HEK293 (cell line): ENCODE measurements around the gene PKNOX2.
A peak's percentile ranks its signal among the peaks of the same experiment; 100 is the strongest.

Source experiments
- CTCF ChIA-PET: fragments of 350-600 bp; formaldehyde crosslinking; extraction: SDS; loops from one replicate; lab custom pipeline; 2021; ENCODE audit warnings: antibody characterized with exemption; lab: Yijun Ruan, JAX
- POLR2A ChIA-PET: fragments of 300-600 bp; formaldehyde crosslinking; extraction: SDS; loops from one replicate; lab custom pipeline; 2020; ENCODE audit warnings: antibody characterized with exemption, inconsistent platforms; lab: Yijun Ruan, JAX
- H3K27ac ChIP-seq: fragments of 200-500 bp; sonication (Bioruptor generic); 2 replicates; pipeline ENCODE4 v1.5.1; 2014; ENCODE audit warnings: low read depth, low read length, control low read depth, inconsistent platforms; ENCODE audit errors: extremely low read depth
- H3K36me3 ChIP-seq, 2 experiments: fragments of 200-500 bp in 1 of 2; sonication (Bioruptor generic) in 1 of 2; 1 replicate in 1 of 2; 2 replicates in 1 of 2; pipeline ENCODE4 v1.5.1; 2014 to 2017; ENCODE audit warnings: inconsistent platforms in 2 of 2, low read length in 2 of 2; ENCODE audit not compliant: control insufficient read depth in 2 of 2, insufficient read depth in 1 of 2
- H3K4me1 ChIP-seq: fragments of 200-500 bp; sonication (Bioruptor generic); 2 replicates; pipeline ENCODE4 v1.5.1; 2014; ENCODE audit warnings: mild to moderate bottlenecking, low read length, inconsistent platforms; ENCODE audit not compliant: control insufficient read depth, insufficient read depth
- H3K4me3 ChIP-seq: 2 replicates; pipeline ENCODE4 v1.5.1; 2011; ENCODE audit warnings: low read depth, mild to moderate bottlenecking, control low read depth, low read length, moderate library complexity
- H3K9me3 ChIP-seq: fragments of 200-500 bp; sonication (Bioruptor generic); 2 replicates; pipeline ENCODE4 v1.5.1; 2014; ENCODE audit warnings: low read depth, low read length, inconsistent platforms; ENCODE audit not compliant: control insufficient read depth, insufficient read depth
- GLIS1 ChIP-seq: fragments of 450-650 bp; formaldehyde crosslinking; IDR thresholded peaks from 2 replicates; pipeline ENCODE4 v1.5.1; 2016; ENCODE audit warnings: missing biosample characterization, missing genetic modification characterization
- GLIS2 ChIP-seq: fragments of 450-650 bp; formaldehyde crosslinking; IDR thresholded peaks from 2 replicates; pipeline ENCODE4 v1.5.1; 2016; ENCODE audit warnings: missing biosample characterization, missing genetic modification characterization
- PRDM10 ChIP-seq: fragments of 450-650 bp; formaldehyde crosslinking; IDR thresholded peaks from 2 replicates; pipeline ENCODE4 v1.5.1; 2016; ENCODE audit warnings: missing biosample characterization, missing genetic modification characterization
- ZBTB7A ChIP-seq: fragments of 450-650 bp; formaldehyde crosslinking; IDR thresholded peaks from 2 replicates; pipeline ENCODE4 v1.5.1; 2016; ENCODE audit warnings: low read depth, missing biosample characterization, missing genetic modification characterization
- ZNF121 ChIP-seq: fragments of 450-650 bp; formaldehyde crosslinking; IDR thresholded peaks from 2 replicates; pipeline ENCODE4 v1.5.1; 2016; ENCODE audit warnings: missing biosample characterization, missing genetic modification characterization
- ZNF132 ChIP-seq: fragments of 450-650 bp; formaldehyde crosslinking; IDR thresholded peaks from 2 replicates; pipeline ENCODE4 v1.5.1; 2017; ENCODE audit warnings: missing biosample characterization, missing genetic modification characterization, borderline replicate concordance
- ZNF16 ChIP-seq: fragments of 450-650 bp; formaldehyde crosslinking; IDR thresholded peaks from 2 replicates; pipeline ENCODE4 v1.5.1; 2016; ENCODE audit warnings: low read depth, missing biosample characterization, missing genetic modification characterization
- ZNF169 ChIP-seq: fragments of 450-650 bp; formaldehyde crosslinking; IDR thresholded peaks from 2 replicates; pipeline ENCODE4 v1.5.1; 2016; ENCODE audit warnings: missing biosample characterization, missing genetic modification characterization
- ZNF184 ChIP-seq: fragments of 450-650 bp; IDR thresholded peaks from 2 replicates; pipeline ENCODE4 v1.5.1; 2018; ENCODE audit warnings: missing biosample characterization, mild to moderate bottlenecking, missing genetic modification characterization
- ZNF324 ChIP-seq: fragments of 450-650 bp; formaldehyde crosslinking; IDR thresholded peaks from 2 replicates; pipeline ENCODE4 v1.5.1; 2016; ENCODE audit warnings: missing biosample characterization, missing genetic modification characterization
- ZNF366 ChIP-seq: fragments of 450-650 bp; formaldehyde crosslinking; conservative IDR thresholded peaks from 2 replicates; pipeline ENCODE4 v1.5.1; 2016; ENCODE audit warnings: missing biosample characterization, missing genetic modification characterization
- ZNF707 ChIP-seq: fragments of 450-650 bp; formaldehyde crosslinking; IDR thresholded peaks from 2 replicates; pipeline ENCODE4 v1.5.1; 2016; ENCODE audit warnings: missing biosample characterization, missing genetic modification characterization
- ZNF776 ChIP-seq: fragments of 450-650 bp; formaldehyde crosslinking; IDR thresholded peaks from 2 replicates; pipeline ENCODE4 v1.5.0; 2017; ENCODE audit warnings: missing biosample characterization, missing genetic modification characterization, borderline replicate concordance
- ZSCAN18 ChIP-seq: fragments of 450-650 bp; formaldehyde crosslinking; IDR thresholded peaks from 2 replicates; pipeline ENCODE4 v1.5.1; 2016; ENCODE audit warnings: missing biosample characterization, missing genetic modification characterization
- TF ChIP-seq, protein P1 (sequence below): fragments of 450-650 bp; formaldehyde crosslinking; IDR thresholded peaks from 2 replicates; pipeline ENCODE4 v1.5.1; 2016; ENCODE audit warnings: missing biosample characterization, missing genetic modification characterization
- TF ChIP-seq, protein P2 (sequence below): fragments of 450-650 bp; formaldehyde crosslinking; IDR thresholded peaks from 2 replicates; pipeline ENCODE4 v1.5.1; 2016; ENCODE audit warnings: missing biosample characterization, missing genetic modification characterization

Gene PKNOX2

GRCh38 chr11:125175166-125175565, 10.6 kb downstream of the PKNOX2 start:
- CTCF ChIA-PET, result interaction anchor here (0.5 to 1.4 kb wide), 3 partner anchors 147 to 171 kb away, joined by 3 to 5 read pairs (median 3); no protein-coding TSS in a partner anchor
- H3K4me1 ChIP-seq, result peaks cover 9% of the 10 kb centered on the region
- no peak overlapping the region for H3K27ac ChIP-seq
- POLR2A ChIA-PET, result interaction anchor here (1.0 kb wide), 1 partner anchor 64 kb away, joined by 3 read pairs; the partner anchor contains the start of gene TMEM218
- no peak overlapping the region for H3K4me3 ChIP-seq
- no peaks in the 10 kb centered on the region for H3K36me3 ChIP-seq
- TF ChIP-seq ZNF184 (tag by site-specific recombination), result no peak
- no peak for TF ChIP-seq ZNF776
- no peak for TF ChIP-seq ZNF169 (tag by site-specific recombination)
- no peak for TF ChIP-seq ZNF121 (tag by site-specific recombination)
- TF ChIP-seq ZSCAN18 (tag by site-specific recombination), result no peak
- no peak for TF ChIP-seq ZNF132
- TF ChIP-seq ZNF707 (tag by site-specific recombination), result no peak
- peak; percentile 70 for TF ChIP-seq ZNF366 (tag by site-specific recombination)
- TF ChIP-seq, protein P1, sequence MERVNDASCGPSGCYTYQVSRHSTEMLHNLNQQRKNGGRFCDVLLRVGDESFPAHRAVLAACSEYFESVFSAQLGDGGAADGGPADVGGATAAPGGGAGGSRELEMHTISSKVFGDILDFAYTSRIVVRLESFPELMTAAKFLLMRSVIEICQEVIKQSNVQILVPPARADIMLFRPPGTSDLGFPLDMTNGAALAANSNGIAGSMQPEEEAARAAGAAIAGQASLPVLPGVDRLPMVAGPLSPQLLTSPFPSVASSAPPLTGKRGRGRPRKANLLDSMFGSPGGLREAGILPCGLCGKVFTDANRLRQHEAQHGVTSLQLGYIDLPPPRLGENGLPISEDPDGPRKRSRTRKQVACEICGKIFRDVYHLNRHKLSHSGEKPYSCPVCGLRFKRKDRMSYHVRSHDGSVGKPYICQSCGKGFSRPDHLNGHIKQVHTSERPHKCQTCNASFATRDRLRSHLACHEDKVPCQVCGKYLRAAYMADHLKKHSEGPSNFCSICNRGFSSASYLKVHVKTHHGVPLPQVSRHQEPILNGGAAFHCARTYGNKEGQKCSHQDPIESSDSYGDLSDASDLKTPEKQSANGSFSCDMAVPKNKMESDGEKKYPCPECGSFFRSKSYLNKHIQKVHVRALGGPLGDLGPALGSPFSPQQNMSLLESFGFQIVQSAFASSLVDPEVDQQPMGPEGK (tag by site-specific recombination), result no peak
- H3K9me3 ChIP-seq, result no peaks in the 10 kb centered on the region

GRCh38 chr11:125175896-125176575, 11.5 kb downstream of the PKNOX2 start:
- H3K27ac ChIP-seq, result no peak overlapping the region
- CTCF ChIA-PET, result interaction anchor here (0.6 kb wide), 4 partner anchors 12 to 1041 kb away, joined by 3 to 4 read pairs (median 3); no protein-coding TSS in a partner anchor

More at GRCh38 chr11:125175896-125176575, 11.5 kb downstream of the PKNOX2 start:
- Histone ChIP-seq H3K4me1 (peaks cover 11% of the 10 kb centered on the region), H3K36me3 (no peaks in the 10 kb centered on the region), H3K4me3 (no peak overlapping the region)
- POLR2A ChIA-PET, result interaction anchor here (1.4 kb wide), 1 partner anchor 20 kb away, joined by 4 read pairs; no protein-coding TSS in a partner anchor
- TF ChIP-seq PRDM10 (tag by site-specific recombination) (no peak), GLIS1 (tag by site-specific recombination) (peak; percentile 32), ZBTB7A (tag by site-specific recombination) (no peak), ZNF324 (no peak), ZNF16 (tag by site-specific recombination) (no peak), GLIS2 (tag by site-specific recombination) (no peak)
- TF ChIP-seq, protein P2, sequence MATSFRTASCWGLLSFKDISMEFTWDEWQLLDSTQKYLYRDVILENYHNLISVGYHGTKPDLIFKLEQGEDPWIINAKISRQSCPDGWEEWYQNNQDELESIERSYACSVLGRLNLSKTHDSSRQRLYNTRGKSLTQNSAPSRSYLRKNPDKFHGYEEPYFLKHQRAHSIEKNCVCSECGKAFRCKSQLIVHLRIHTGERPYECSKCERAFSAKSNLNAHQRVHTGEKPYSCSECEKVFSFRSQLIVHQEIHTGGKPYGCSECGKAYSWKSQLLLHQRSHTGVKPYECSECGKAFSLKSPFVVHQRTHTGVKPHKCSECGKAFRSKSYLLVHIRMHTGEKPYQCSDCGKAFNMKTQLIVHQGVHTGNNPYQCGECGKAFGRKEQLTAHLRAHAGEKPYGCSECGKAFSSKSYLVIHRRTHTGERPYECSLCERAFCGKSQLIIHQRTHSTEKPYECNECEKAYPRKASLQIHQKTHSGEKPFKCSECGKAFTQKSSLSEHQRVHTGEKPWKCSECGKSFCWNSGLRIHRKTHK (tag by site-specific recombination), result no peak
- TF ChIP-seq, all 188 proteins: peak for 1
- no peaks in the 10 kb centered on the region for H3K9me3 ChIP-seq
